C1 segment of cervical spinal cord (tissue), 14 donors: ENCODE data around the gene SEMA6A.
"Not testable (repeated sequence)": the region's sequence is repeated elsewhere in the genome, so short reads cannot be mapped to it uniquely, and the experiment has no call there.

Experiments used
- DNase-seq, 14 donors: peaks; one replicate each; lab custom pipeline; 2025; lab: John Stamatoyannopoulos, UW

SEMA6A gene

GRCh38 chr5:116524966-116525365 is 49.7 kb downstream of the SEMA6A start:
- no peak for DNase-seq

- DNase-seq = no peak
Measured at GRCh38 chr5:116524051-116524904, 50.3 kb downstream of the SEMA6A start.

GRCh38 chr5:116523182-116523581 is 51.4 kb downstream of the SEMA6A start:
- DNase-seq = not testable (repeated sequence)

GRCh38 chr5:116522356-116523136 is 52.1 kb downstream of the SEMA6A start:
- DNase-seq = no peak

- DNase-seq = no peak
Measured at GRCh38 chr5:116521173-116521872, 53.3 kb downstream of the SEMA6A start.

GRCh38 chr5:116520771-116521170 is 53.9 kb downstream of the SEMA6A start:
- peak in 1 of 14 donors; percentile 77 for DNase-seq

GRCh38 chr5:116518423-116518822 is 56.2 kb downstream of the SEMA6A start:
- no peak for DNase-seq

- no peak for DNase-seq
Measured at GRCh38 chr5:116517488-116517887, 57.1 kb downstream of the SEMA6A start.

GRCh38 chr5:116516021-116516420 is 58.6 kb downstream of the SEMA6A start:
- DNase-seq = no peak

- peak in 1 of 14 donors; percentile 19 for DNase-seq
Measured at GRCh38 chr5:116514421-116514970, 60.1 kb downstream of the SEMA6A start.

GRCh38 chr5:116510517-116510916 is 64.1 kb downstream of the SEMA6A start:
- no peak for DNase-seq

- DNase-seq = no peak
Measured at GRCh38 chr5:116509483-116510244, 65.0 kb downstream of the SEMA6A start.

GRCh38 chr5:116508835-116509234 is 65.8 kb downstream of the SEMA6A start:
- no peak for DNase-seq

GRCh38 chr5:116507941-116508655 is 66.5 kb downstream of the SEMA6A start:
- peak in 1 of 14 donors; percentile 24 for DNase-seq

- DNase-seq = peak in 1 of 14 donors; percentile 20
Measured at GRCh38 chr5:116507051-116507537, 67.5 kb downstream of the SEMA6A start.

- no peak for DNase-seq
Measured at GRCh38 chr5:116506488-116506887, 68.1 kb downstream of the SEMA6A start.

GRCh38 chr5:116504593-116505166 is 69.9 kb downstream of the SEMA6A start:
- DNase-seq = no peak

GRCh38 chr5:116502616-116503015 is 72.0 kb downstream of the SEMA6A start:
- DNase-seq = peak in 6 of 14 donors; percentile 9 to 28 (median 18)

- no peak for DNase-seq
Measured at GRCh38 chr5:116502138-116502537, 72.5 kb downstream of the SEMA6A start.
